Skeletal muscle satellite cell (primary cell): ENCODE measurements around the gene CHCHD6.
"Not testable (repeated sequence)": the region's sequence is repeated elsewhere in the genome, so short reads cannot be mapped to it uniquely, and the experiment has no call there.

Experiments used
- H3K27me3 ChIP-seq: 2 replicates; pipeline ENCODE4 v1.7.0; 2013; ENCODE audit warnings: low read length; ENCODE audit not compliant: control insufficient read depth, insufficient read depth
- H3K36me3 ChIP-seq: 2 replicates; pipeline ENCODE4 v1.7.0; 2013; ENCODE audit warnings: mild to moderate bottlenecking, control low read depth, low read length; ENCODE audit not compliant: insufficient read depth
- H3K4me1 ChIP-seq: 2 replicates; pipeline ENCODE4 v1.7.0; 2013; ENCODE audit warnings: low read length; ENCODE audit not compliant: control insufficient read depth, insufficient read depth
- H3K4me2 ChIP-seq: 2 replicates; pipeline ENCODE4 v1.7.0; 2013; ENCODE audit warnings: mild to moderate bottlenecking, low read length
- H3K4me3 ChIP-seq: 2 replicates; pipeline ENCODE4 v1.7.0; 2013; ENCODE audit warnings: low read length
- H3K9ac ChIP-seq: 2 replicates; pipeline ENCODE4 v1.7.0; 2013; ENCODE audit warnings: mild to moderate bottlenecking, low read depth, low read length, moderate library complexity
- H3K9me3 ChIP-seq: replicated peaks from 2 replicates; pipeline ENCODE4 v1.7.0; 2013; ENCODE audit warnings: mild to moderate bottlenecking, control low read depth, low read length

Gene CHCHD6

DNA sequence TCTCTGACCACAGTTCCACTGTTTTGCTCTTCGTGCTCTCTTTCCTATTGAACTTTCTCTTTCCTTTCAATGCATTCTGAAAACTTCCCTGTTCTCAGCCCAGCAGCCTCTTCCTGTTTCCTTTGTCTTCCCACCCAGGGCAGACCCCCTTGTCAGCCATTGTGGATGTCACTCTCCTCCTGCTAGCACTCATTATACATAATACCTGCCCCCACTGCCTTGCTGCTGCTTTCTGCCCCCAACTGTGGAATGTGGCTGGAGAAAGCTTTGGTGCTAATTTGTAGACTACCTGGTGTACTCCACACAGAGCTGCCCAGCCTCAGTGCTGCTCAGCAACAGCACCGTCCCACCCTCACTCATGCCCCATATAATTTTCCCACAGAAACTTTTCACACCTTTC is 80.2 kb downstream of the CHCHD6 start:
- H3K4me3 ChIP-seq, result no peak overlapping the region
- peaks cover 30% of the 10 kb centered on the region for H3K4me1 ChIP-seq
- no peaks in the 10 kb centered on the region for H3K27me3 ChIP-seq
- H3K4me2 ChIP-seq, result no peak overlapping the region
- H3K36me3 ChIP-seq, result no peaks in the 10 kb centered on the region
- no peaks in the 10 kb centered on the region for H3K9me3 ChIP-seq
- no peak overlapping the region for H3K9ac ChIP-seq

DNA sequence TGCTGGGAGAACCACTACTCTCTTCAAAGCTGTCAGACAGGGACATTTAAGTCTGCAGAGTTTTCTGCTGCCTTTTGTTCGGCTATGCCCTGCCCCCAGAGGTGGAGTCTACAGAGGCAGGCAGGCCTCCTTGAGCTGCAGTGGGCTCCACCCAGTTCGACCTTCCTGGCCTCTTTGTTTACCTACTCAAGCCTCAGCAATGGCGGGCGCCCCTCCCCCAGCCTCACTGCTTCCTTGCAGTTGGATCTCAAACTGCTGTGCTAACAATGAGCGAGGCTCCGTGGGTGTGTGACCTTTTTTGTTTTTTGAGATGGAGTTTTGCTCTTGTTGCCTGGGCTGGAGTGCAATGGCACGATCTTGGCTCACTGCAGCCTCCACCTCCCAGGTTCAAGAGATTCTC is 87.3 kb downstream of the CHCHD6 start:
- not testable (repeated sequence) for H3K9me3 ChIP-seq, H3K9ac ChIP-seq, H3K4me3 ChIP-seq, H3K36me3 ChIP-seq, H3K4me1 ChIP-seq, H3K4me2 ChIP-seq, H3K27me3 ChIP-seq

DNA sequence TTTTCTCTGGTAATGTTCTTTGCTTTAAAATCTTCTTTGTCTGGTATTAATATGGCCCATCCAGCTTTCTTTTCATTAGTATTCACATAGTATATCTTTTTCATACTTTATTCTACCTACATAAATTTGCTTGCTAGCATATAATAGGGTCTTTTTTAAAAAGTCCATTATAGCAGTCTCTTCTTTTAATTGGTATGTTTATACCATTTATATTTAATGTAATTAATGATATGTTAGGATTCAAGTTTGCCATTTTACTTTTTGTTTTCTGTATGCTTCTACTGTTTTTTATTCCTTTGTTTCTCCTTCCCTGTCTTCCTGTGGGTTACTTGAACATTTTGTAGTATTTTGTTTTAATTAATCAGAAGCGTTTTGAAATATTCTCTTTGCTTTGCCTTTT is 89.0 kb downstream of the CHCHD6 start:
- Histone ChIP-seq H3K27me3 (no peaks in the 10 kb centered on the region), H3K36me3 (no peaks in the 10 kb centered on the region), H3K9me3 (peaks cover 3% of the 10 kb centered on the region), H3K4me1 (no peaks in the 10 kb centered on the region), H3K4me3 (no peak overlapping the region), H3K9ac (no peak overlapping the region), H3K4me2 (no peak overlapping the region)

DNA sequence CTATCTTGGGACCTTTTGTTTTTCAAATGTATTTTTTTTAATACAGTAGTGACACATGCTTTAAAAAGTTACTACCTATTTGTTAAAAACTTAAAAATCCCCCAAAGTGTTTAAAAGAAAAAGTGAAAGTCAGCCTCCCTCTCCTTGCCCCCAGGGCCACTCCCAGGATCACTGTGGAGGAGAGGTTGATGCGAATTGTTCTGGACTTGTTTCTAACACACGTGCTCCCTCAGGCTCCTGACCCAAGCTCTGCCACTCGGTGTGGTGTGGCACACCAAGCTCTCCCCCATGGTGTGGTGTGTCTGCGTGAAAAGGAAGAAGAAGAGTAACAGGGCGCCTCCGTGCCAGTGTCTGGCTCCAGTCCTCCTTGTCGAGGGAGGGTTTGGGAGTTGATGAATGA is 93.5 kb downstream of the CHCHD6 start:
- Histone ChIP-seq H3K4me3 (no peak overlapping the region), H3K36me3 (no peaks in the 10 kb centered on the region), H3K9ac (no peak overlapping the region), H3K9me3 (peaks cover 3% of the 10 kb centered on the region), H3K27me3 (no peaks in the 10 kb centered on the region), H3K4me2 (no peak overlapping the region), H3K4me1 (no peaks in the 10 kb centered on the region)

DNA sequence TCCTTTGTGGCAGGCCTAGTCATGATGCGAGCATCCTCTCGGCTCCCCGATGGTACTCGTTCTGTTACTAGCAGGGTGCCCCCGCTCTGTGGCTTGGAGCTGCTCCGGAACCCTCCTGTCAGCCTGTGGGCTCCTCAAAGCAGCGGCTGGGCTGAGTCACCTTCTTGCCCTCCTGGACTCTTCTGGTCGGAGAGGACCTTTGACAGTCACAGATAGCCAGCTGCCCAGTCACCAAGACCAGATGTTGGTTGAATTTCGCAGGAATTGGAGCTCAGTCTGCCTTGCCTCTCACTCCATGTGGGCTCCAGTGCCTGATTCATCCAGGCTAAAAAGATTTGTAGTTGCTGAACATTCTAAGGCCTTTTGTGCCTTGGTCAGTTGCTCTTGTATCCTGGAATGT is 94.5 kb downstream of the CHCHD6 start:
- Histone ChIP-seq H3K9ac (no peak overlapping the region), H3K9me3 (no peaks in the 10 kb centered on the region), H3K4me2 (no peak overlapping the region), H3K27me3 (no peaks in the 10 kb centered on the region), H3K36me3 (no peaks in the 10 kb centered on the region), H3K4me1 (no peaks in the 10 kb centered on the region), H3K4me3 (no peak overlapping the region)

DNA sequence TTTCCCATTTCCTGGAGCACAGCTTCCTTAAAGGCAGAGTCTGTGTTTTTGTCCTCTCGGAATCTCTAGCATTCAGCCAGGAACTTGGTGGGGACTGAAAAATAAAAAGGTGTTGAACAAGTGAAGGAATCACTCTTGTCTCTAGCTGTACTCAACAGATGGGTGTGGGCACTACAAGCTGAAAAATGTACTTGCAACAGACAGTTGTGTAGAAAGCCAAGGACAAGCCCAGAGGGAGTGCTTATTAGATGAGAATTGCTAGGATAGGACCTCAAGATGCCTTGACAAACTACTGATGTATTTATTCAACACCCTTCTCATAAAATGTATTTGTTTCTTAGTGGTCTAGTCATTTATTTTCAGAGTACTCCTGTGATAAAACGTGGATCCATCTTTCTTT is 95.1 kb downstream of the CHCHD6 start:
- H3K36me3 ChIP-seq, result no peaks in the 10 kb centered on the region
- H3K4me3 ChIP-seq, result no peak overlapping the region
- H3K9me3 ChIP-seq, result no peaks in the 10 kb centered on the region
- no peak overlapping the region for H3K4me2 ChIP-seq
- H3K27me3 ChIP-seq, result no peaks in the 10 kb centered on the region
- H3K9ac ChIP-seq, result no peak overlapping the region
- no peaks in the 10 kb centered on the region for H3K4me1 ChIP-seq

DNA sequence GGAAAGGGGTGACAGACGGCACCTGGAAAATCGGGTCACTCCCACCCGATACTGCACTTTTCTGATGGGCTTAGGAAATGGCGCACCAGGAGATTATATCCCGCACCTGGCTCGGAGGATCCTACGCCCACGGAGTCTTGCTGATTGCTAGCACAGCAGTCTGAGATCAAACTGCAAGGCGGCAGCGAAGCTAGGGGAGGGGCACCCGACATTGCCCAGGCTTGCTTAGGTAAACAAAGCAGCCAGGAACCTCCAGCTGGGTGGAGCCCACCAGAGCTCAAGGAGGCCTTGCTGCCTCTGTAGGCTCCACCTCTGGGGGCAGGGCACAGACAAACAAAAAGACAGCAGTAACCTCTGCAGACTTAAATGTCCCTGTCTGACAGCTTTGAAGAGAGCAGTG is 97.3 kb downstream of the CHCHD6 start:
- H3K9me3 ChIP-seq, H3K9ac ChIP-seq, H3K4me3 ChIP-seq, H3K4me1 ChIP-seq, H3K36me3 ChIP-seq, H3K27me3 ChIP-seq, H3K4me2 ChIP-seq: not testable (repeated sequence)

DNA sequence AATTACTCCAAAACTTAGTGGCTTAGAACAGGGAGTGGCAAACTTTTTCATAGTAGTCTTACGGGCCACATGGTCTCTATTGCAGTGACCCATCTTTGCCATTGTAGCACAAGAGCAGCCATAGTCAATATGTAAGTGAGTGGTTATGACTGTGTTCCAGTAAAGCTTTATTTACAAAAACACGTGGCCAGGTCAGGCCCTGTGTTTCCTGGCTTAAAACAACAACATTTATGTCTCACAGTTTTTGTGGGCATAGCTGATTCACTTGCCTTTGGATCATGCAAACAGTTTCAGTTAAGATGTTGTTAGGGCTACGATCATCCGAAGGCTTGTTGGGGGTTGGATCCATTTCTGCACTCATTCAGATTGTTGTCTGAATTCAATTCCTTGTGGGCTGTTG is 103.8 kb downstream of the CHCHD6 start:
- Histone ChIP-seq H3K4me2 (no peak overlapping the region), H3K4me1 (no peaks in the 10 kb centered on the region), H3K27me3 (no peaks in the 10 kb centered on the region), H3K9me3 (no peaks in the 10 kb centered on the region), H3K9ac (no peak overlapping the region), H3K4me3 (no peak overlapping the region), H3K36me3 (no peaks in the 10 kb centered on the region)

DNA sequence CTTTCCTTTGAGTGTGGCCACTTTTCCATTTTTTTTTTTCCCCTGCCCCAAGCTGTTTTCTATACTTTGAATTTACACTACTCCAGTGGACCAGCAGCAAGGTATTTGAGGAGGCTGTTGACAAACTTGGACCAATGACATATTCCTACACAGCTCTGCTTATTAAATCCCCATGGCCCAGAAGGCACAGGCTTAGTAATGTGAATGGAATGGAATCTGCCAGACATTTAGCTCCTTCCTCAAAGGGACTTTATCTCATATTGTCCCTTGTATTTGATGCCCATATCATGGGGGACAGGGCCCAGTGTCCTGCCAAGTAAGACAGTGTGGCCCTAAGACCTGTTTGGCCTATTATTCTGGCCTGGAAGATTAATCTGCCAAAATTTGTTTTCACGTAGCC is 107.5 kb downstream of the CHCHD6 start:
- Histone ChIP-seq H3K36me3 (no peaks in the 10 kb centered on the region), H3K9me3 (no peaks in the 10 kb centered on the region), H3K4me3 (no peak overlapping the region), H3K4me1 (no peaks in the 10 kb centered on the region), H3K4me2 (no peak overlapping the region), H3K27me3 (no peaks in the 10 kb centered on the region), H3K9ac (no peak overlapping the region)

DNA sequence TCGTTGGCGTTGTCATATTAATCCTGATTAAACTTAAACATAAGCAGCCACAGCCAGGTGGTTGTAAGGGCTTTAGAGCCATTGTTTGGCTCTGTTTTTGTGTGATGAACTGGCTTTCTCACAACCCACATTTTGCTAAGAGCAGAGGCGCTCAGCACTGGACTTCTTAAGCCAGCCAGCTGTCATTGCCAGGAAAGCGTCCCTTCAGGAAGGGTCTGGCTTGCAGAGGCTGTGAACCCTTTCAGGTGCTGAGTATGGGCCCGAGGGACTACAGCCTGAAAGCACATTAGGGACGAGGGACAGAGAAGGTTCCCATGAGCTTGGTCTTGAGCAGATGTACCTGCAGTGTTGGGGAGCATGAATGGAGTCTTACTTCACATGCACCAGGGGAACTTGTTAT is 112.3 kb downstream of the CHCHD6 start:
- Histone ChIP-seq H3K36me3 (no peaks in the 10 kb centered on the region), H3K4me2 (no peak overlapping the region), H3K4me3 (no peak overlapping the region), H3K9ac (no peak overlapping the region), H3K9me3 (no peaks in the 10 kb centered on the region), H3K4me1 (no peaks in the 10 kb centered on the region), H3K27me3 (no peaks in the 10 kb centered on the region)

DNA sequence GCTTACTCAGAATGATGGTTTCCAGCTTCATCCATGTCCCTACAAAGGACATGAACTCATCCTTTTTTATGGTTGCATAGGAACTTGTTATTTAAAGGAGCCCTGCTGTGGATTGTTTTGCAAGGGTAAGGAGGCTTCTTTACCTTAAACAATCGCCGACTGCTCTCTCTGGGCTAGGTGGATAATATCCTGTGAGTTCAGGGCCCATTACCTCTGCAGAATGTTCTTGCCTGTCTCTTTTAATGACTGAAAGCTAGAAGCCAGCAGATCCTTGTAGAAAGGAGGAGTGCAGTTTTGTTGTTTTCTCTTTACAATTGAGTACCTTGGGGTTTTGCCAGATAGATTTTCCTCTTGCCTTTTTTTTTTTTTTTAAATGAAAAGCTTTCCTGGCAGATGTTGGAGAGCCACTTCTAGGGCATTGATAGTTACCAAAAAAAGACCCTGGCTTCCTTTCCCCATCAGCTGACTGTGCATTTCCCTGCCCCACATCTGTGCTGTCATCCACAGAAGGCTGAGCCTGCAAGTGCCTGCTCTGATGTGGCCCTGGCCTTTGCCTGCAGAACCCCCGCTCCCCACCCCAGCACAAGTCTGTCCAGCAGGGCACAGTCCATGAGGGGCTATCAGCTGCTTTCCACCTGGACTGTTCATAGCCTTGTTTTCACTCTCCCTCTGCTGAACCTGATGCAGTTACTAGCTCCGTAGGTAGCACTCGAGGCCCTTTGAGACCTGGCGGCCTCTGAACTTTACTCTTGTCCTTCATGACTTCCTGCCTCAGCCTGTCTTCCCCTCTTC is 113.1 kb downstream of the CHCHD6 start:
- Histone ChIP-seq H3K4me2 (no peak overlapping the region), H3K9me3 (no peaks in the 10 kb centered on the region), H3K4me1 (no peaks in the 10 kb centered on the region), H3K27me3 (no peaks in the 10 kb centered on the region), H3K9ac (no peak overlapping the region), H3K4me3 (no peak overlapping the region), H3K36me3 (no peaks in the 10 kb centered on the region)

DNA sequence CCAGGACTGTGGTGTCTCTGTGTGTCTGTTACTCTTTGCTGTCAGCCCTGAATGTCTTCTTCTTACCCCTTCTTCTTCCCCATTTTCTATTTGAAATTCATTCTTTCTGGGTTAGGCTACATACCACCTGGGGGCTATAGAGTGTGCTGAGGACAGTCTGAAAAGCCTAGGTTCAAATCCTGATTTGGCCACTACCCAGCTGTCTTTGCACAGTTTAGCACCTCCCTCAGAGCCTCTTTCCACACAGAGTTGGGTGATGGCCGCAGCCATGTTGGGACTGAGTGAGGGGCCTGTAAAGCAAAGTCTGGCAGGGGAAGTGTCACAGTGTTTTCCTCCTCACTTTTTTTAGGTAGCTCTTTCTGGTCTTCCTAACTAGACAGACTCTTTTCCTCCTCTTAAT is 113.7 kb downstream of the CHCHD6 start:
- Histone ChIP-seq H3K4me2 (no peak overlapping the region), H3K36me3 (no peaks in the 10 kb centered on the region), H3K27me3 (no peaks in the 10 kb centered on the region), H3K4me1 (no peaks in the 10 kb centered on the region), H3K9me3 (no peaks in the 10 kb centered on the region), H3K4me3 (no peak overlapping the region), H3K9ac (no peak overlapping the region)
